HCT116 (cell line): Measurements from ENCODE around the gene DYNC2H1. TPM values are rescaled to one million over a fixed set of nuclear protein-coding genes. Genes with fewer than 3 reads are reported as not detected.

ENCODE experiments used
- ATAC-seq: fragments of 200-7000 bp; cut with Tn5 transposase; 2 replicates; pipeline ENCODE4 v1.9.1; 2020; ENCODE audit warnings: mild to moderate bottlenecking, moderate library complexity
- BruUV-seq: library from RNA; stranded (reverse); fragments of 400-500 nt; replicated peaks from 2 replicates; lab custom pipeline; 2021; lab: Mats Ljungman, UMichigan
- CTCF ChIA-PET: fragments of 300-600 bp; sonication (Branson Sonifier 250); formaldehyde crosslinking; loops from one replicate; lab custom pipeline; 2021; ENCODE audit warnings: antibody characterized with exemption; lab: Charles Lee
- POLR2A ChIA-PET: fragments of 300-600, 350-600 bp; sonication (Branson Sonifier 250); formaldehyde crosslinking; loops from one replicate; lab custom pipeline; 2021; ENCODE audit warnings: antibody characterized with exemption; lab: Charles Lee
- RAD21 ChIA-PET, 2 experiments: fragments of 300-600 bp; sonication (Branson Sonifier 250); formaldehyde crosslinking; loops; one replicate each; lab custom pipeline; 2023; ENCODE audit warnings: low total read pairs in 2 of 2; ENCODE audit not compliant: uncharacterized antibody in 2 of 2, unreplicated experiment in 2 of 2, low non-redundant PET in 1 of 2; lab: Charles Lee
- DNase-seq: peaks from one replicate; pipeline ENCODE4 v3.0.0-alpha.2; 2010; ENCODE audit warnings: low read depth, low spot score
- H2AFZ ChIP-seq: fragments of 200-600 bp; shearing (Covaris generic), sonication (generic); 2 replicates; pipeline ENCODE4 v1.6.1; 2017; ENCODE audit warnings: low read depth, mixed run types, mixed read lengths, antibody characterized with exemption, low read length; ENCODE audit not compliant: poor library complexity, severe bottlenecking
- H3K27ac ChIP-seq: 2 replicates; pipeline ENCODE4 v1.5.1; 2012; ENCODE audit warnings: low read depth, low read length
- H3K27me3 ChIP-seq: fragments of 200-600 bp; sonication (generic); 2 replicates; pipeline ENCODE4 v1.6.1; 2016; ENCODE audit warnings: mixed run types, low read length, mixed read lengths; ENCODE audit not compliant: insufficient read depth
- H3K36me3 ChIP-seq, 2 experiments: fragments of 200-500 bp in 1 of 2; fragments of 200-600 bp in 1 of 2; sonication (Bioruptor generic) in 1 of 2; sonication (generic) in 1 of 2; 2 replicates each; pipeline versions ENCODE4 v1.5.1 to v1.6.1; 2014 to 2016; ENCODE audit warnings: low read length in 2 of 2, inconsistent platforms in 1 of 2, mixed read lengths in 1 of 2, mixed run types in 1 of 2; ENCODE audit not compliant: insufficient read depth in 2 of 2, control insufficient read depth in 1 of 2
- H3K4me1 ChIP-seq, 2 experiments: fragments of 200-600 bp in 1 of 2; sonication (generic) in 1 of 2; 2 replicates each; pipeline versions ENCODE4 v1.5.1 to v1.6.1; 2012 to 2017; ENCODE audit warnings: low read length in 2 of 2, inconsistent platforms in 1 of 2, mild to moderate bottlenecking in 1 of 2, mixed read lengths in 1 of 2, mixed run types in 1 of 2, moderate library complexity in 1 of 2; ENCODE audit not compliant: insufficient read depth in 2 of 2, control insufficient read depth in 1 of 2
- H3K4me2 ChIP-seq: fragments of 200-600 bp; sonication (generic); 2 replicates; pipeline ENCODE4 v1.6.1; 2017; ENCODE audit warnings: mixed run types, low read length, mixed read lengths
- H3K4me3 ChIP-seq, 2 experiments: fragments of 200-600 bp in 1 of 2; sonication (generic) in 1 of 2; replicated peaks in 1 of 2; 2 replicates each; pipeline ENCODE4 v1.5.1; 2011 to 2016; ENCODE audit warnings: low read length in 2 of 2, control low read depth in 1 of 2, low read depth in 1 of 2, mild to moderate bottlenecking in 1 of 2, mixed read lengths in 1 of 2, mixed run types in 1 of 2
- H3K79me2 ChIP-seq: fragments of 200-600 bp; sonication (generic); 2 replicates; pipeline ENCODE4 v1.6.1; 2017; ENCODE audit warnings: mild to moderate bottlenecking, mixed run types, low read length, moderate library complexity, mixed read lengths; ENCODE audit not compliant: insufficient read depth
- H3K9ac ChIP-seq: fragments of 200-600 bp; sonication (generic); 2 replicates; pipeline ENCODE4 v1.6.1; 2016; ENCODE audit warnings: low read length, mixed read lengths
- H3K9me2 ChIP-seq: fragments of 200-600 bp; sonication (generic), shearing (Covaris generic); 2 replicates; pipeline ENCODE4 v1.6.1; 2017; ENCODE audit warnings: mixed run types, mild to moderate bottlenecking, moderate library complexity; ENCODE audit not compliant: insufficient read depth
- H3K9me3 ChIP-seq, 2 experiments: fragments of 200-500 bp in 1 of 2; fragments of 200-600 bp in 1 of 2; sonication (Bioruptor generic) in 1 of 2; sonication (generic) in 1 of 2; 2 replicates each; pipeline ENCODE4 v1.6.1; 2014 to 2017; ENCODE audit warnings: low read length in 2 of 2, mixed read lengths in 2 of 2, inconsistent platforms in 1 of 2, low read depth in 1 of 2, mild to moderate bottlenecking in 1 of 2, mixed run types in 1 of 2, moderate library complexity in 1 of 2; ENCODE audit not compliant: control insufficient read depth in 1 of 2, insufficient read depth in 1 of 2
- H4K20me1 ChIP-seq: fragments of 200-600 bp; sonication (generic), shearing (Covaris generic); 2 replicates; pipeline ENCODE4 v1.6.1; 2017; ENCODE audit warnings: mixed run types, mild to moderate bottlenecking, moderate library complexity; ENCODE audit not compliant: insufficient read depth
- ATF3 ChIP-seq: IDR thresholded peaks from 2 replicates; pipeline ENCODE4 v1.6.1; 2012
- CBX3 ChIP-seq: IDR thresholded peaks from 2 replicates; pipeline ENCODE4 v1.6.1; 2012; ENCODE audit warnings: low read depth
- ELF1 ChIP-seq: IDR thresholded peaks from 2 replicates; pipeline ENCODE4 v1.6.1; 2012; ENCODE audit warnings: low read depth, borderline replicate concordance
- FOSL1 ChIP-seq: IDR thresholded peaks from 2 replicates; pipeline ENCODE4 v1.6.1; 2012; ENCODE audit warnings: low read depth
- JUND ChIP-seq: IDR thresholded peaks from 2 replicates; pipeline ENCODE4 v1.6.1; 2012
- RAD21 ChIP-seq: IDR thresholded peaks from 2 replicates; pipeline ENCODE4 v1.6.1; 2012; ENCODE audit warnings: low read depth, mild to moderate bottlenecking
- REST ChIP-seq: IDR thresholded peaks from 2 replicates; pipeline ENCODE4 v1.6.1; 2012; ENCODE audit warnings: low read depth
- SP1 ChIP-seq: IDR thresholded peaks from 2 replicates; pipeline ENCODE4 v1.6.1; 2012; ENCODE audit warnings: low read depth
- intact Hi-C: fragments of 100-400 bp; cut with micrococcal nuclease; formaldehyde crosslinking; loops from 2 replicates; pipeline ENCODE4 v1.10.0; 2022
- total RNA-seq: library from RNA; stranded (reverse); gene quantifications from one replicate; pipeline ENCODE4 v1.2.1, GENCODE V29; 2021; ENCODE audit not compliant: unreplicated experiment

The DYNC2H1 gene
- total RNA-seq, 1 experiment from 2014 or later = 1.5 TPM

- TF ChIP-seq REST (no peak), ATF3 (no peak), RAD21 (no peak), SP1 (no peak), JUND (no peak)
Observed at GRCh38 chr11:103520792-103521191, 411.6 kb downstream of the DYNC2H1 start (continued).

GRCh38 chr11:103525069-103525468, 415.8 kb downstream of the DYNC2H1 start:
- Histone ChIP-seq H3K4me2 (peak overlapping the region; percentile 50; the same call in 1 of the 2 replicates), H3K4me3 (no peak overlapping the region), H3K27ac (no peak overlapping the region), H3K9me2 (no peaks in the 10 kb centered on the region), H3K9me3 (no peaks in the 10 kb centered on the region), H3K36me3 (no peaks in the 10 kb centered on the region), H3K79me2 (no peaks in the 10 kb centered on the region), H3K27me3 (no peaks in the 10 kb centered on the region), H2AFZ (peak overlapping the region; percentile 96), H3K9ac (no peak overlapping the region), H3K4me1 (peaks cover 4 to 20% of the 10 kb centered on the region in 2 experiments; a peak in 3 of 4 replicates), H4K20me1 (no peaks in the 10 kb centered on the region)
- DNase-seq (no peak), ATAC-seq (peak; percentile 50; the same call in 1 of the 2 replicates)
- ChIA-PET RAD21 (no interaction called here), CTCF (no interaction called here), POLR2A (no interaction called here)
- TF ChIP-seq JUND (peak; percentile 29), ELF1 (0 out of 2 replicates have a peak, but pooled peaks have one; percentile 15), FOSL1 (0 out of 2 replicates have a peak, but pooled peaks have one; percentile 9), SP1 (0 out of 2 replicates have a peak, but pooled peaks have one; percentile 36), CBX3 (no peak)
- intact Hi-C loops = no loop called here
- BruUV-seq = no TSS peak
